ENCODE measurements around the gene SLC25A23.

SLC25A23 gene

DNA sequence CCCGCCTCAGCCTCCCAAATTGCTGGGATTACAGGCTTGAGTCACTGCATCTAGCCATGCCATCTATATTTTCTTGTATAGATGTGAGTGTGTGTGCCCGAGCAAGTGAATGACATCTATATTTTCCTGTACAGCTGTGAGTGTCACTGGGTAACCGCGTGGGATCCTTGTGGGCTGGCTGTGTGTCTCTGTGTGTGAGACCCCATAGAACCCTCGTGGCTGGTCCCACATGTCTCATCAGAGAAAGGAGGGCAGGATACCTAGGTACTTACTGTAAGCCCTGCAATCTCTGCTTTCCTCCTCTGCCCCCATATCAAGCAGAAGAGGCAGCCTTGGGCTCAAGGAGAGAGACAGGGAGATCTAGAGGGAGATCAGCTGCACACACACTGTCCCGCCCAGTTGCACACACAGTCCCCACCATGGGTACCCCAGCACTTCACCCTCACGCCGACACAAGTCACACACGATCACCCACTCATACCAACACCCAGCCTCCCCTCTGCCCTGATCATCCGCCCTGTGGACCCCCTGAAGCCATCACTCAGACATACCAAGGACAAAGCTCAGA is 21.3 kb upstream of the SLC25A23 start:
- TF ChIP-seq TAF1 (IDR thresholded peaks at IDR 0.05; ENCODE audit: low read depth, low read length) = no peak
- no peak for TF ChIP-seq PAX5 (IDR thresholded peaks at IDR 0.05; ENCODE audit: insufficient read depth, low read length, severe bottlenecking)
- no peak for TF ChIP-seq POU2F2 (IDR thresholded peaks at IDR 0.05; ENCODE audit: low read depth, low read length)
- no peak for TF ChIP-seq POLR2AphosphoS5 (IDR thresholded peaks at IDR 0.05; ENCODE audit: low read depth, low read length)
- TF ChIP-seq POLR2A (IDR thresholded peaks at IDR 0.05; ENCODE audit: low read depth, low read length) = no peak
- TF ChIP-seq SPI1 (IDR thresholded peaks at IDR 0.05; ENCODE audit: low read depth, low read length) = no peak
- no peak for FAIRE-seq
- no peak for DNase-seq (ENCODE audit: insufficient read length, low spot score)

DNA sequence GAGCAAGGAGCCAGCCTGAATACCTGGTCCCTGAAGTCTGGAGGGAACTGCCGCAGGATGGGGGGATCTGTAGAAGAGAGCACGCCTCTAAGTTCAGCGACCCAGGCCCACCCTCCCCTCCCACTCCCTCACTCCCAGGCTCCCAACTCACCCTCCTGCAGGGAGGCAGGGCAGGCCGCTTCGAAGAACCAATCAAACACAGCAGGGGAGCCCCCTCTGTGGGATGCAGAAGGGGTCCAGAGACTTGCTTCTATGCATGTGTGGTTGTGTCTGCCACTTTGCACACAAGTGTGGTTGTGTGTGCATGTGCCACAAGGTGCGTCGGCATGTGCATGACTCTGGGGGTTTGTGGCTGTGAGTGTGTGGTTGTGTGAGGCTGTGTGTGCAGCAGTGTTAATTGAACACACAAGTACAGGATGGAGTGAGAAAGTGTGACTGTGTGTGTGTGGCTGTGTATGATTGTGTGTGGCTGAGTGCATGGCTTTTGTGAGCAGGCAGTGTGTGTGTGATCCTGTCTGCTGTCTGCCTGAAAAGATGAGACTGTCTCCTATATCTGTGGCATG is 20.3 kb upstream of the SLC25A23 start:
- DNase-seq (ENCODE audit: insufficient read length, low spot score) (no peak), FAIRE-seq (peak; percentile 80)
- TF ChIP-seq POU2F2 (IDR thresholded peaks at IDR 0.05; ENCODE audit: low read depth, low read length) (no peak), PAX5 (IDR thresholded peaks at IDR 0.05; ENCODE audit: insufficient read depth, low read length, severe bottlenecking) (no peak), POLR2A (IDR thresholded peaks at IDR 0.05; ENCODE audit: low read depth, low read length) (no peak), POLR2AphosphoS5 (IDR thresholded peaks at IDR 0.05; ENCODE audit: low read depth, low read length) (no peak), SPI1 (IDR thresholded peaks at IDR 0.05; ENCODE audit: low read depth, low read length) (no peak), TAF1 (IDR thresholded peaks at IDR 0.05; ENCODE audit: low read depth, low read length) (no peak)

DNA sequence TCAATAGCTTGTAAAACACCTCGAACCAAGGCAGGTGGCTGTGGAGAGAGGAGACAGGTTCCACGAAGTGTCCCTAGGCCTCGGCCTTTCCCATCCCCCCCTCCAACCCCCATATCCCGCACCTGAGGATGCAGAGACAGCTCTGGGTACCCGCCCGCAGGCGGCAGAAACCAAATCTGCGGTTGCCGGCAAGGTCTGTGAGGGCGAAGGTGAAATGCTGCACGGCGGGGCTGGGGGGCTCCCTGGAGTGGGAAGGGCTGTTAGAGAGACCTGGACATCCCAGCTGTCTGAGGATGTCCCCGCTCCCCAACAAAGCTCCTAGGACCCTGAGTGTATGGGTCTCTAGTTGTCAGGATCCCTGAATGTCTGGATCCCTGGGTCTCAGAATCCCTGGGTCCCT is 19.2 kb upstream of the SLC25A23 start:
- no peak for TF ChIP-seq POU2F2 (IDR thresholded peaks at IDR 0.05; ENCODE audit: low read depth, low read length)
- TF ChIP-seq PAX5 (IDR thresholded peaks at IDR 0.05; ENCODE audit: insufficient read depth, low read length, severe bottlenecking) = no peak
- TF ChIP-seq POLR2AphosphoS5 (IDR thresholded peaks at IDR 0.05; ENCODE audit: low read depth, low read length) = no peak
- TF ChIP-seq TAF1 (IDR thresholded peaks at IDR 0.05; ENCODE audit: low read depth, low read length) = no peak
- TF ChIP-seq POLR2A (IDR thresholded peaks at IDR 0.05; ENCODE audit: low read depth, low read length) = no peak
- TF ChIP-seq SPI1 (IDR thresholded peaks at IDR 0.05; ENCODE audit: low read depth, low read length) = no peak
- DNase-seq (ENCODE audit: insufficient read length, low spot score) = no peak
- FAIRE-seq = no peak

DNA sequence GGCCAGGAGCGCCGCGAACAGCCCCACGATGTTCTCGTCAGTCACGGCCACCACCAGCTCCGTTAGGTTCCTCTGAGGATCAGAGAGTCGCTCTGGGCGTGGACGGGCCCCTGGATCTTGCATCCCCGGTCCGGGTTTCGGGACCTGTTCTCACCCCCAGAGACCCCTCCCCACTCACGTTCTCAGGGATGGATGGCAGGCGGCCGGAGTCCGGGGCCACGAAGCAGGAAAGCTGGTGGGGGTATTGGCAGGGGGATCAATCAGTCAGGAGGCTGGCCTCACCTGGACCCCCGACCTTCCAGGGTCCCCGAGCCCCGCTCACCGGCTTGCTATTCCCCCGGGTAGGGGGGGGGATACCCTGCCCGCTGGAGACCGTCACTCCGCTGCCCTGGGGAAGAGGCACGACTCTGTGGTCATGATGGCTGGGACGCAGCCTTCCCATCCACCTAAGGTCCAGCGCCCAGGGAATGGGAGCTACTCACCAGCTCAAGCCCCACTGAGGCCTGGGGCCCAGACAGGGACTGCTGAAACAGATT is 17.4 kb upstream of the SLC25A23 start:
- TF ChIP-seq POU2F2 (IDR thresholded peaks at IDR 0.05; ENCODE audit: low read depth, low read length) = no peak
- TF ChIP-seq SPI1 (IDR thresholded peaks at IDR 0.05; ENCODE audit: low read depth, low read length) = no peak
- TF ChIP-seq POLR2A (IDR thresholded peaks at IDR 0.05; ENCODE audit: low read depth, low read length) = no peak
- no peak for TF ChIP-seq TAF1 (IDR thresholded peaks at IDR 0.05; ENCODE audit: low read depth, low read length)
- no peak for TF ChIP-seq POLR2AphosphoS5 (IDR thresholded peaks at IDR 0.05; ENCODE audit: low read depth, low read length)
- TF ChIP-seq PAX5 (IDR thresholded peaks at IDR 0.05; ENCODE audit: insufficient read depth, low read length, severe bottlenecking) = no peak
- DNase-seq (ENCODE audit: insufficient read length, low spot score) = no peak
- no peak for FAIRE-seq

DNA sequence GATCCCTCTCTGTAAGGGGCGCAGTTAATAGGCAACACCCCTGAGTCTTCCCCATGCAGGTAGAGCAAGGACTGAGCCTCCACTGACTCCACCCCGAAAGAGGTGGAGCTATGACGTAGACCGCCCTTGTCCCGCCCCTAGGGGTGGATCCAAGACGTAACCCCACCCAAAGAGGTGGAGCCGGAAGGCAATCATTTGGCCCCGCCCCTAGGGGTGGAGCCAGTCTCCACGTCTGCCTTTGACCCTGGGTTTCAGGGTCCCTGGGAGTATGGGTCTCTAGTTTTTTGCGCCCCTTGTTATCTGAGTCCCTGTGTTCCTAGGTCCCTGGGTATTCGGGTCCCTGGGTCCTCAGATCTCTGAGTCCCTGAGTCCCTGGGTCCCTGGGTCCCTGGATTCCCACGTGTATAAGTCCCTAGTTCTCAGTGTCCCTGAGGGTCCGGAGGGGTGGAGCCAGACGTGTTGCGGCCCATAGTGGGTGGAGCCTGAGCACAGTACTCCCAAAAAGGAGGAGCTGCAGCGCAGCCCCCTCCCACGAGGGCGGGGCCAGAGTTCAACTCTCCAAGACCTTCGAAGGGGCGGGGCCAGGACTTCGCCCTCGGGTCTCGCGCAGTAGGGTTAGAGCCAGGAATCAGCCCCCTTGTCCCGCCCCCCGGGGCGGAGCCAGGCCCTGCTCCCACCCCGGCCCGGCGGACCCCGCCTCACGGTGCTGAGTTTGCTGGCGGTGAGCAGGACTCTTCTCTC is 16.7 kb upstream of the SLC25A23 start:
- TF ChIP-seq SPI1 (IDR thresholded peaks at IDR 0.05; ENCODE audit: low read depth, low read length) (no peak), POLR2AphosphoS5 (IDR thresholded peaks at IDR 0.05; ENCODE audit: low read depth, low read length) (no peak), PAX5 (IDR thresholded peaks at IDR 0.05; ENCODE audit: insufficient read depth, low read length, severe bottlenecking) (no peak), POLR2A (IDR thresholded peaks at IDR 0.05; ENCODE audit: low read depth, low read length) (no peak), POU2F2 (IDR thresholded peaks at IDR 0.05; ENCODE audit: low read depth, low read length) (no peak), TAF1 (IDR thresholded peaks at IDR 0.05; ENCODE audit: low read depth, low read length) (no peak)
- peak; percentile 78 for DNase-seq (ENCODE audit: insufficient read length, low spot score)

DNA sequence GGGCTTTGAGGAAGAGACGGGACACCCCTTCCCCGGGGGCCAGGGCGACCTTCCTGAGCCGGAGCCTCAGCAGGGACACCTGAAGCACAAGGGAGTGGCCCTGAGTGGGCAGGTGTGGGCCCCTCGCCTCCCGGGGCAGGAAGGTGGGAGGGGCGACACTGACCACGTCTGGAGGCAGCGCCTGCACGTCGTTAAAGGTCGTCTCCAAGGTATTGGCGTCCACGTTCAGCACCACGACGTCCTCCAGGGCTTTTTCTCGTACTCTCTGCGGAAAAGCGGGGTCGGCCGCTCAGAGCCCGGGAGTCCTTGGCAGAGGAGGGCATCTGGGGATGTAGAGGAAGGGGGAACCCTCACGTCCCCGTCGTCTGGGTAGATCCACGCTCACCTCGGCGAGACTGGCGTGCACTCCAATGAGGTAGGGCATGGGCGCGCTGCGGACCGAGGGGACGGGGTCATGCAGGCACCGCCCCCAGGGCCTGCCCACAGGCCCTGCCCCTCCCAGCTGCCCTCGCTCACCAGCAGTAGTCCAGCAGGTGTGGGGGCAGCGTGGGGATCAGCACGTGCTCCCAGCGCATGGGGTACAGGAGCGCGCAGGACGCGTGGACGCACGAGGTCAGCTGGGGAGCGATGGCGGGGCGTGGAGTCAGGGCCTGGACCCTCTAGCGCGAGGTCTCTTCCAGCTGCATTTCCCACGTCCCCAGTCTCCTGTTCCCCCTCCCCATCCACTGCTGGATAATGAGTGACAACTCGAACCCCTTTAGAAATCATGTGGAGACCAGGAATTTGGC is 15.9 kb upstream of the SLC25A23 start:
- no peak for DNase-seq (ENCODE audit: insufficient read length, low spot score)
- no peak for FAIRE-seq

More for the DNA sequence above, 16.7 kb upstream of the SLC25A23 start:
- peak; percentile 91 for FAIRE-seq

DNA sequence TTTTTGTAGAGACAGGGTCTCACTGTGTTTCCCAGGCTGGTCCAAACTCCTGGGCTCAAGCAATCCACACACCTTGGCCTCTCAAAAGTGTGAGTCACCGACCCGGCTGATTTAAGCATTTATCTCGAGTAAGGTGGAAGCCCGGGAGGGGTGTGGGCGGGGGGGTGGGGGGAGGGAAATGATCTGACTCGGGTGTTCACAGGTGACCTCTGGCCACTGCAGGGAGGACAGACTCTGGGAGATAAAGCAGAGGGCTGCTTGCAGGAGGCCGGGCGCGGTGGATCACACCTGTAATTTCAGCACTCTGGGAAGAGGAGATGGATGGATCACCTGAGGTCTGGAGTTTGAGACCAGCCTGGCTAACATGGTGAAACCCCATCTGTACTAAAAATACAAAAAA is 14.1 kb upstream of the SLC25A23 start:
- FAIRE-seq (no peak), DNase-seq (ENCODE audit: insufficient read length, low spot score) (no peak)
- TF ChIP-seq SPI1 (IDR thresholded peaks at IDR 0.05; ENCODE audit: low read depth, low read length) = no peak
- no peak for TF ChIP-seq PAX5 (IDR thresholded peaks at IDR 0.05; ENCODE audit: insufficient read depth, low read length, severe bottlenecking)
- TF ChIP-seq POLR2AphosphoS5 (IDR thresholded peaks at IDR 0.05; ENCODE audit: low read depth, low read length) = no peak
- no peak for TF ChIP-seq TAF1 (IDR thresholded peaks at IDR 0.05; ENCODE audit: low read depth, low read length)
- no peak for TF ChIP-seq POLR2A (IDR thresholded peaks at IDR 0.05; ENCODE audit: low read depth, low read length)
- no peak for TF ChIP-seq POU2F2 (IDR thresholded peaks at IDR 0.05; ENCODE audit: low read depth, low read length)

More for the DNA sequence above, 15.9 kb upstream of the SLC25A23 start:
- no peak for TF ChIP-seq POLR2AphosphoS5 (IDR thresholded peaks at IDR 0.05; ENCODE audit: low read depth, low read length)
- TF ChIP-seq PAX5 (IDR thresholded peaks at IDR 0.05; ENCODE audit: insufficient read depth, low read length, severe bottlenecking) = no peak
- no peak for TF ChIP-seq TAF1 (IDR thresholded peaks at IDR 0.05; ENCODE audit: low read depth, low read length)
- no peak for TF ChIP-seq SPI1 (IDR thresholded peaks at IDR 0.05; ENCODE audit: low read depth, low read length)
- no peak for TF ChIP-seq POU2F2 (IDR thresholded peaks at IDR 0.05; ENCODE audit: low read depth, low read length)
- TF ChIP-seq POLR2A (IDR thresholded peaks at IDR 0.05; ENCODE audit: low read depth, low read length) = no peak

DNA sequence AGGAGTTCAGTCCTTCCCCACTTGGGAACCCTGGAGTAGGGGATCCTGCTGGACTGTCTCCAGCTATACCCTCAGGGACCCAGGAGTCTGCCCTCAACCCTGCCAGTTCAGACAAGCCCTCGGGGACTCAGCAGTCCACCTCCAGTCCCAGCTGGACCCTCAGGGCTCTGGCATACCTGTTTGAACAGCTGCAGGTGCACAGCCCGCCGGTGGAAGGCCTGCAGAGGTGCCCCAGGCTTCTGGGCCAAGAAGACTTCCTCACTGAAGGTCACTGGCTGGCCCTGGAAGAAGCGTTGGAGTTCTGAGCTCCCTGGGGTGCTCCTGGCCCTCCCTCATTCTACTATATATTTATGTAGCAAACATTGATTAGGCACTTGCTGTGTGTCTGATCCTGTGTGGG is 13.1 kb upstream of the SLC25A23 start:
- TF ChIP-seq POLR2AphosphoS5 (IDR thresholded peaks at IDR 0.05; ENCODE audit: low read depth, low read length) (no peak), SPI1 (IDR thresholded peaks at IDR 0.05; ENCODE audit: low read depth, low read length) (no peak), TAF1 (IDR thresholded peaks at IDR 0.05; ENCODE audit: low read depth, low read length) (no peak), POU2F2 (IDR thresholded peaks at IDR 0.05; ENCODE audit: low read depth, low read length) (no peak)
- DNase-seq (ENCODE audit: insufficient read length, low spot score) (no peak), FAIRE-seq (no peak)

All from GM12891 (cell line).